HEK293 (cell line): Measurements from ENCODE around the gene PCDH9.
A peak's percentile ranks its signal among the peaks of the same experiment; 100 is the strongest.

Experiments used
- BCL11B ChIP-seq: fragments of 450-650 bp; formaldehyde crosslinking; IDR thresholded peaks from 2 replicates; pipeline ENCODE4 v1.5.1; 2016; ENCODE audit warnings: low read depth, missing biosample characterization, missing genetic modification characterization
- EGR2 ChIP-seq: fragments of 450-650 bp; formaldehyde crosslinking; IDR thresholded peaks from 2 replicates; pipeline ENCODE4 v1.5.1; 2016; ENCODE audit warnings: low read depth, missing biosample characterization, missing genetic modification characterization
- GLIS1 ChIP-seq: fragments of 450-650 bp; formaldehyde crosslinking; IDR thresholded peaks from 2 replicates; pipeline ENCODE4 v1.5.1; 2016; ENCODE audit warnings: missing biosample characterization, missing genetic modification characterization
- OSR2 ChIP-seq: fragments of 450-650 bp; formaldehyde crosslinking; IDR thresholded peaks from 2 replicates; pipeline ENCODE4 v1.5.1; 2016; ENCODE audit warnings: missing biosample characterization, missing genetic modification characterization
- PRDM1 ChIP-seq: fragments of 450-650 bp; formaldehyde crosslinking; IDR thresholded peaks from 2 replicates; pipeline ENCODE4; 2016; ENCODE audit warnings: missing biosample characterization, missing genetic modification characterization
- SCRT2 ChIP-seq: fragments of 450-650 bp; formaldehyde crosslinking; IDR thresholded peaks from 2 replicates; pipeline ENCODE4 v1.5.1; 2016; ENCODE audit warnings: missing biosample characterization, missing genetic modification characterization
- TRIM28 ChIP-seq: IDR thresholded peaks from 2 replicates; pipeline ENCODE4 v1.6.1; 2011; ENCODE audit warnings: low read length, control low read depth, borderline replicate concordance
- YY1 ChIP-seq: fragments of 450-650 bp; formaldehyde crosslinking; IDR thresholded peaks from 2 replicates; pipeline ENCODE4 v1.5.1; 2018; ENCODE audit warnings: missing biosample characterization, missing genetic modification characterization
- ZNF146 ChIP-seq: fragments of 450-650 bp; formaldehyde crosslinking; IDR thresholded peaks from 2 replicates; pipeline ENCODE4 v1.5.1; 2016; ENCODE audit warnings: missing biosample characterization, missing genetic modification characterization
- ZNF24 ChIP-seq: fragments of 450-650 bp; formaldehyde crosslinking; IDR thresholded peaks from 2 replicates; pipeline ENCODE4 v1.5.1; 2016; ENCODE audit warnings: missing biosample characterization, missing genetic modification characterization
- ZNF366 ChIP-seq: fragments of 450-650 bp; formaldehyde crosslinking; conservative IDR thresholded peaks from 2 replicates; pipeline ENCODE4 v1.5.1; 2016; ENCODE audit warnings: missing biosample characterization, missing genetic modification characterization
- ZNF48 ChIP-seq: fragments of 450-650 bp; formaldehyde crosslinking; IDR thresholded peaks from 2 replicates; pipeline ENCODE4 v1.5.1; 2016; ENCODE audit warnings: missing biosample characterization, missing genetic modification characterization
- ZNF513 ChIP-seq: fragments of 450-650 bp; IDR thresholded peaks from 2 replicates; pipeline ENCODE4 v1.5.1; 2018; ENCODE audit warnings: missing biosample characterization, missing genetic modification characterization
- ZNF624 ChIP-seq: fragments of 450-650 bp; formaldehyde crosslinking; IDR thresholded peaks from 2 replicates; pipeline ENCODE4 v1.5.1; 2017; ENCODE audit warnings: missing biosample characterization, missing genetic modification characterization
- ZNF626 ChIP-seq: fragments of 450-650 bp; sonication (Bioruptor Pico); formaldehyde crosslinking; IDR thresholded peaks from 2 replicates; pipeline ENCODE4 v1.5.1; 2018; ENCODE audit warnings: missing biosample characterization, missing genetic modification characterization, inconsistent platforms
- ZNF704 ChIP-seq: fragments of 450-650 bp; formaldehyde crosslinking; IDR thresholded peaks from 2 replicates; pipeline ENCODE4 v1.5.1; 2016; ENCODE audit warnings: missing biosample characterization, missing genetic modification characterization
- ZXDB ChIP-seq: fragments of 450-650 bp; formaldehyde crosslinking; IDR thresholded peaks from 2 replicates; pipeline ENCODE4 v1.5.1; 2016; ENCODE audit warnings: missing biosample characterization, missing genetic modification characterization
- TF ChIP-seq, protein P1 (sequence below): fragments of 450-650 bp; formaldehyde crosslinking; IDR thresholded peaks from 2 replicates; pipeline ENCODE4 v1.5.1; 2016; ENCODE audit warnings: missing biosample characterization, missing genetic modification characterization
- TF ChIP-seq, protein P2 (sequence below): fragments of 450-650 bp; formaldehyde crosslinking; IDR thresholded peaks from 2 replicates; pipeline ENCODE4 v1.5.1; 2016; ENCODE audit warnings: missing biosample characterization, missing genetic modification characterization
- TF ChIP-seq, protein P3 (sequence below): fragments of 450-650 bp; formaldehyde crosslinking; IDR thresholded peaks from 2 replicates; pipeline ENCODE4 v1.5.1; 2016; ENCODE audit warnings: missing biosample characterization, missing genetic modification characterization
- TF ChIP-seq, protein P4 (sequence below): fragments of 450-650 bp; formaldehyde crosslinking; IDR thresholded peaks from 2 replicates; pipeline ENCODE4 v1.5.1; 2017; ENCODE audit warnings: missing biosample characterization, missing genetic modification characterization
- TF ChIP-seq, protein P5 (sequence below): fragments of 450-650 bp; formaldehyde crosslinking; IDR thresholded peaks from 2 replicates; pipeline ENCODE4 v1.5.1; 2016; ENCODE audit warnings: missing biosample characterization, missing genetic modification characterization
- TF ChIP-seq, protein P6 (sequence below): fragments of 450-650 bp; formaldehyde crosslinking; IDR thresholded peaks from 2 replicates; pipeline ENCODE4 v1.5.1; 2017; ENCODE audit warnings: missing biosample characterization, missing genetic modification characterization

Gene PCDH9

DNA sequence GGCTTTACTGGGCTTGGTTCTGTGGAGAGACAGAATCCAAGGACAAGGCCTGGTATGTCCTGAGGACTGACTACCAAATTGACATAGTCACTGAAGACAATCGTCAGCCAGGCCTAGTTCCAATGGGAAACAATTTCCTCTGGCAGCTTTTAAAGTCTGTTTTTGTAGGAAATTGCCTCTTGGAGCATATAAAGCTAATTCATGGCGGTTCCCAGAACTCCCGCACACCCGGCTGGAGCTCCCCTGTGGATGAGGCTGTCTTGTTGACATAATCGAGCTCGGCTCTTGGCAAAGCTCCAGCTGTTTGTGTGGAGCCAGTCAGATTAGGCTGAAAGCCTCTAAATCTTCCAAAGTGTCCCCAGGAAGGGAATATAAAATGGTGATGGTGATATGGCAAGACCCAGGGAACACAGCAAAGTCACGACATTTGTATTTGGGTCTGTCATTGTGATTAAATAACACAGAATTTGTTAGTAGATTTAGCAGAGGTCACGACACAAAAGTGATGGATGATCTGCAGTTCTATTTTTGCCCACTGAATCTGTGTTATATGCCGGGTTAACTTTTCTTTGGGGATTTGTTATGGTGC lies 395.0 kb downstream of the PCDH9 start (continued):
- TF ChIP-seq ZNF513 (tag by site-specific recombination): no peak
- peak; percentile 79; the same call in 1 of the 2 replicates for TF ChIP-seq OSR2 (tag by site-specific recombination)
- peak; percentile 28; the same call in 1 of the 2 replicates for TF ChIP-seq YY1 (tag by site-specific recombination)
- no peak for TF ChIP-seq SCRT2 (tag by site-specific recombination)
- TF ChIP-seq, protein P1, sequence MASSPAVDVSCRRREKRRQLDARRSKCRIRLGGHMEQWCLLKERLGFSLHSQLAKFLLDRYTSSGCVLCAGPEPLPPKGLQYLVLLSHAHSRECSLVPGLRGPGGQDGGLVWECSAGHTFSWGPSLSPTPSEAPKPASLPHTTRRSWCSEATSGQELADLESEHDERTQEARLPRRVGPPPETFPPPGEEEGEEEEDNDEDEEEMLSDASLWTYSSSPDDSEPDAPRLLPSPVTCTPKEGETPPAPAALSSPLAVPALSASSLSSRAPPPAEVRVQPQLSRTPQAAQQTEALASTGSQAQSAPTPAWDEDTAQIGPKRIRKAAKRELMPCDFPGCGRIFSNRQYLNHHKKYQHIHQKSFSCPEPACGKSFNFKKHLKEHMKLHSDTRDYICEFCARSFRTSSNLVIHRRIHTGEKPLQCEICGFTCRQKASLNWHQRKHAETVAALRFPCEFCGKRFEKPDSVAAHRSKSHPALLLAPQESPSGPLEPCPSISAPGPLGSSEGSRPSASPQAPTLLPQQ (tag by site-specific recombination): no peak
- no peak for TF ChIP-seq ZNF24 (tag by site-specific recombination)
- TF ChIP-seq, protein P2, sequence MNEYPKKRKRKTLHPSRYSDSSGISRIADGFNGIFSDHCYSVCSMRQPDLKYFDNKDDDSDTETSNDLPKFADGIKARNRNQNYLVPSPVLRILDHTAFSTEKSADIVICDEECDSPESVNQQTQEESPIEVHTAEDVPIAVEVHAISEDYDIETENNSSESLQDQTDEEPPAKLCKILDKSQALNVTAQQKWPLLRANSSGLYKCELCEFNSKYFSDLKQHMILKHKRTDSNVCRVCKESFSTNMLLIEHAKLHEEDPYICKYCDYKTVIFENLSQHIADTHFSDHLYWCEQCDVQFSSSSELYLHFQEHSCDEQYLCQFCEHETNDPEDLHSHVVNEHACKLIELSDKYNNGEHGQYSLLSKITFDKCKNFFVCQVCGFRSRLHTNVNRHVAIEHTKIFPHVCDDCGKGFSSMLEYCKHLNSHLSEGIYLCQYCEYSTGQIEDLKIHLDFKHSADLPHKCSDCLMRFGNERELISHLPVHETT (tag by site-specific recombination): no peak
- TF ChIP-seq GLIS1: peak; percentile 84
- TF ChIP-seq EGR2 (tag by site-specific recombination): no peak
- TF ChIP-seq, protein P3, sequence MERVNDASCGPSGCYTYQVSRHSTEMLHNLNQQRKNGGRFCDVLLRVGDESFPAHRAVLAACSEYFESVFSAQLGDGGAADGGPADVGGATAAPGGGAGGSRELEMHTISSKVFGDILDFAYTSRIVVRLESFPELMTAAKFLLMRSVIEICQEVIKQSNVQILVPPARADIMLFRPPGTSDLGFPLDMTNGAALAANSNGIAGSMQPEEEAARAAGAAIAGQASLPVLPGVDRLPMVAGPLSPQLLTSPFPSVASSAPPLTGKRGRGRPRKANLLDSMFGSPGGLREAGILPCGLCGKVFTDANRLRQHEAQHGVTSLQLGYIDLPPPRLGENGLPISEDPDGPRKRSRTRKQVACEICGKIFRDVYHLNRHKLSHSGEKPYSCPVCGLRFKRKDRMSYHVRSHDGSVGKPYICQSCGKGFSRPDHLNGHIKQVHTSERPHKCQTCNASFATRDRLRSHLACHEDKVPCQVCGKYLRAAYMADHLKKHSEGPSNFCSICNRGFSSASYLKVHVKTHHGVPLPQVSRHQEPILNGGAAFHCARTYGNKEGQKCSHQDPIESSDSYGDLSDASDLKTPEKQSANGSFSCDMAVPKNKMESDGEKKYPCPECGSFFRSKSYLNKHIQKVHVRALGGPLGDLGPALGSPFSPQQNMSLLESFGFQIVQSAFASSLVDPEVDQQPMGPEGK (tag by site-specific recombination): no peak
- TF ChIP-seq ZNF48 (tag by site-specific recombination): no peak
- TF ChIP-seq, protein P4, sequence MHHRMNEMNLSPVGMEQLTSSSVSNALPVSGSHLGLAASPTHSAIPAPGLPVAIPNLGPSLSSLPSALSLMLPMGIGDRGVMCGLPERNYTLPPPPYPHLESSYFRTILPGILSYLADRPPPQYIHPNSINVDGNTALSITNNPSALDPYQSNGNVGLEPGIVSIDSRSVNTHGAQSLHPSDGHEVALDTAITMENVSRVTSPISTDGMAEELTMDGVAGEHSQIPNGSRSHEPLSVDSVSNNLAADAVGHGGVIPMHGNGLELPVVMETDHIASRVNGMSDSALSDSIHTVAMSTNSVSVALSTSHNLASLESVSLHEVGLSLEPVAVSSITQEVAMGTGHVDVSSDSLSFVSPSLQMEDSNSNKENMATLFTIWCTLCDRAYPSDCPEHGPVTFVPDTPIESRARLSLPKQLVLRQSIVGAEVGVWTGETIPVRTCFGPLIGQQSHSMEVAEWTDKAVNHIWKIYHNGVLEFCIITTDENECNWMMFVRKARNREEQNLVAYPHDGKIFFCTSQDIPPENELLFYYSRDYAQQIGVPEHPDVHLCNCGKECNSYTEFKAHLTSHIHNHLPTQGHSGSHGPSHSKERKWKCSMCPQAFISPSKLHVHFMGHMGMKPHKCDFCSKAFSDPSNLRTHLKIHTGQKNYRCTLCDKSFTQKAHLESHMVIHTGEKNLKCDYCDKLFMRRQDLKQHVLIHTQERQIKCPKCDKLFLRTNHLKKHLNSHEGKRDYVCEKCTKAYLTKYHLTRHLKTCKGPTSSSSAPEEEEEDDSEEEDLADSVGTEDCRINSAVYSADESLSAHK (tag by site-specific recombination): peak; percentile 92
- TF ChIP-seq ZNF626 (tag by site-specific recombination): no peak
- TF ChIP-seq TRIM28: peak; percentile 100
- no peak for TF ChIP-seq ZNF146 (tag by site-specific recombination)
- TF ChIP-seq, protein P5, sequence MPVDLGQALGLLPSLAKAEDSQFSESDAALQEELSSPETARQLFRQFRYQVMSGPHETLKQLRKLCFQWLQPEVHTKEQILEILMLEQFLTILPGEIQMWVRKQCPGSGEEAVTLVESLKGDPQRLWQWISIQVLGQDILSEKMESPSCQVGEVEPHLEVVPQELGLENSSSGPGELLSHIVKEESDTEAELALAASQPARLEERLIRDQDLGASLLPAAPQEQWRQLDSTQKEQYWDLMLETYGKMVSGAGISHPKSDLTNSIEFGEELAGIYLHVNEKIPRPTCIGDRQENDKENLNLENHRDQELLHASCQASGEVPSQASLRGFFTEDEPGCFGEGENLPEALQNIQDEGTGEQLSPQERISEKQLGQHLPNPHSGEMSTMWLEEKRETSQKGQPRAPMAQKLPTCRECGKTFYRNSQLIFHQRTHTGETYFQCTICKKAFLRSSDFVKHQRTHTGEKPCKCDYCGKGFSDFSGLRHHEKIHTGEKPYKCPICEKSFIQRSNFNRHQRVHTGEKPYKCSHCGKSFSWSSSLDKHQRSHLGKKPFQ (tag by site-specific recombination): peak; percentile 43; the same call in 1 of the 2 replicates
- TF ChIP-seq ZNF366 (tag by site-specific recombination): no peak
- no peak for TF ChIP-seq ZNF624 (tag by site-specific recombination)
- TF ChIP-seq PRDM1 (tag by site-specific recombination): no peak
- TF ChIP-seq, protein P6, sequence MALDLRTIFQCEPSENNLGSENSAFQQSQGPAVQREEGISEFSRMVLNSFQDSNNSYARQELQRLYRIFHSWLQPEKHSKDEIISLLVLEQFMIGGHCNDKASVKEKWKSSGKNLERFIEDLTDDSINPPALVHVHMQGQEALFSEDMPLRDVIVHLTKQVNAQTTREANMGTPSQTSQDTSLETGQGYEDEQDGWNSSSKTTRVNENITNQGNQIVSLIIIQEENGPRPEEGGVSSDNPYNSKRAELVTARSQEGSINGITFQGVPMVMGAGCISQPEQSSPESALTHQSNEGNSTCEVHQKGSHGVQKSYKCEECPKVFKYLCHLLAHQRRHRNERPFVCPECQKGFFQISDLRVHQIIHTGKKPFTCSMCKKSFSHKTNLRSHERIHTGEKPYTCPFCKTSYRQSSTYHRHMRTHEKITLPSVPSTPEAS (tag by site-specific recombination): 0 out of 2 replicates have a peak, but pooled peaks have one; percentile 11
- TF ChIP-seq ZNF704 (tag by site-specific recombination): no peak
- TF ChIP-seq ZXDB (tag by site-specific recombination): peak; percentile 67
- TF ChIP-seq BCL11B (tag by site-specific recombination): no peak
